Stimulated activated CD4-positive, alpha-beta T cell treated with anti-CD3 and anti-CD28 coated beads, Interleukin-4, amount 100 ng/mL, for 48 hours (primary cell): ENCODE measurements around the gene LINC01488.

Experiments
- DNase-seq, 2 donors: peaks; one replicate each; pipeline ENCODE4 v3.0.0-alpha.2; 2020; ENCODE audit warnings: low read depth in 2 of 2

LINC01488 gene

GRCh38 chr11:69509846-69510390 is 28.5 kb downstream of the LINC01488 start:
- DNase-seq, result no peak

- DNase-seq, result no peak
Observed at GRCh38 chr11:69510471-69511357, 29.3 kb downstream of the LINC01488 start.

DNA sequence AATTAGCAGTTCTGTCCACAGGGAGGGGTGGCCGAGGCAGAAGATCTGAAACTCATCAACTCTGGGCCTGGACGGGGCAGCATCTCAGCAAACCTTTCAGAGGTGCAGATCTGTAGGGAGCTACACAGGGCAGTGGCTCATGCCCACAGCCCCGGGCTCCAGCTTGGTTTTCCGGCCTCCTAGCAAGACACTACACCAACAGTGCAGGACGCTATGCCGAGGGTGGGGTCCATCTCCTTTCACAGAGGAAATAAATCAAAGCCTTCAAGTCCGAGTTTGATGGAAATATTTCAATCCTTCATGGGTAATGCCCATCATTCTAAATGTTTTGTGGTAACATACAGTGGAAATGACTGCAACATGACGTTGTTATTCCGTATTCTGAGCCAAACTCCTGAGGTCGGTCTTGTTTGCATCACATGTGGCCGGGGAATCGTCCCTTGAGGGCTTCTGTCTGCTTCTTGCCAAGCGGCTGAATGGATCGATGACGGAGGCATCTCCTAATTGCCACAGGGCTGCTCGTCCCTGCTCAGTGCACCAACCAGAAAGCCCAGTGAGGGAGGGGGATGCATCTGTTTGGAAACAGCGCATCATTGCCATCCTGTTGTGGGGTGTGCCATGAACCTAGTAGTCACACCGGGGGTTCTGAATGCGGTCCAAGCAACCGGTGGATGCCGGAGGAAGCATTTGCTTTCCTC is 30.0 kb downstream of the LINC01488 start:
- no peak for DNase-seq

- DNase-seq, result no peak
Observed at GRCh38 chr11:69512136-69512535, 30.7 kb downstream of the LINC01488 start.

DNA sequence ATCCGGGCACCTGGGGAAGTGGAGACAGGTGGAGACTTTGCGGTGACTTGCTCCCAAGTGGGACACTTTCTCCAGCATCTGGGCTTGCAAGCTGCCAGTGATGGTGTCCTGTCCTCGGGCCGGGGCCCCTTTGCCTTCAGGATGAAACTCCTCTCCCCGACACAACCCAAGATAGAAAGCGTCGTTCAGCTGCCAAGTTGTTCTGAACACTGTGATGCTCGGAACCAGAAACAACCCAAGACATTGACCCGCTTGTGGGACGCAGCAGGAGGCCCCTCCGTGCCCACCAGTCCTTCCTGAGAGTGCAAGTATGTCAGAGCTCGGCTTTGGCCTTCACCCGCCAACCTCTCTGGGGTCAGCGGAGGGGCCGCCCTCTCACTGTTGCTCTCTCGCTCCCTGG is 31.3 kb downstream of the LINC01488 start:
- DNase-seq, result no peak

DNA sequence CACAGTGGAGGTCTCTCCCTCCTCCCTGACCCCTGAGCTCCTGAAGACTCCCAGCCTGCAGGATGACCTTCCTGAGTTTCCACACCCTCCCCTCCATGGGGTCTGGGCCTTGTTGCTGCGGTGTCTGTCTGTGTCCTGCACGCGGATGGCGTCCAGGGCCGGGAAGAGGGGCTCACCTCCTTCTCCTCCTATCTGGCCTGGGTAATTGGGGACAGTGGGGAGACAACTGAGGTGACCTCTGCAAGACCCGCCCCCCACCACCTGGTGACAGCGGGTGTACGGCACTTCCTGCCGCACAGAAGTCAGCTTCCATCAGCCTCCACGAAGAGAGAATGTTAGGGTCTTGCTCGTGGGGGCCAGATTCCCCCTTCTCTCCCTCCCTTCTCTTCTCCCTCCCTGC is 31.7 kb downstream of the LINC01488 start:
- no peak for DNase-seq

GRCh38 chr11:69513663-69514224 is 32.3 kb downstream of the LINC01488 start:
- DNase-seq, result no peak

GRCh38 chr11:69514771-69515170 is 33.3 kb downstream of the LINC01488 start:
- no peak for DNase-seq

- no peak for DNase-seq
Observed at GRCh38 chr11:69515271-69516245, 34.1 kb downstream of the LINC01488 start.

- no peak for DNase-seq
Observed at GRCh38 chr11:69516526-69516925, 35.1 kb downstream of the LINC01488 start.

GRCh38 chr11:69518081-69518950 is 36.9 kb downstream of the LINC01488 start:
- DNase-seq, result no peak

DNA sequence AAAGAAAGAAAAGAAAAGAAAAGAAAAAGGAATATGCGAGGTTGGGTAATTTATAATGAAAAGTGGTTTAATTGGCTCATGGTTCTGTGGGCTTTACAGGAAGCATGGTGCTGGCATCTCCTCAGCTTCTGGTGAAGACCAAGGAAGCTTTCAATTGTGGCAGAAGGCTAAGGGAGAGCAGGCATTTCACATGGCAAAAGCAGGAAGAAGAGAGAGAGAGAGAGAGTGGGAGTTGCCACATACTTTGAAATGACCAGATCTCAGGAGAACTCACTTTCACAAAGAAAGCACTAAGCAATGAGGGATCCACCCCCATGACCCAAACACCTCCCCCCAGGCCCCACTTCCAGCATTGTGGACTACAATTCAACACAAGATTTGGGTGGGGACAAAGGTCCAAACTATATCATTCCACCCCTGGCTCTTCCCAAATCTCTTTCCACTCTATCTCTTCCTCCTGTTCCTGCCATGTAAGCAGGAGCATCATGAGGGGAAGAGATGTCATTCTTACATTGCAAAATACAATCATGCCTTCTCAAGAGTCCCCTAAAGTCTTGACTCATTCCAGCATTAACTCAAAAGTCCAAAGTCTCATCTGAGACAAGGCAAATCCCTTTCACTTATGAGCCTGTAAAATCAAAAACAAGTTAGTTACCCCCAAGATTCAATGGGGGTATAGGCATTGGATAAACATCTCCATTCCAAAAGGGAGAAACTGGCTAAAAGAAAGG is 38.9 kb downstream of the LINC01488 start:
- DNase-seq, result no peak

DNA sequence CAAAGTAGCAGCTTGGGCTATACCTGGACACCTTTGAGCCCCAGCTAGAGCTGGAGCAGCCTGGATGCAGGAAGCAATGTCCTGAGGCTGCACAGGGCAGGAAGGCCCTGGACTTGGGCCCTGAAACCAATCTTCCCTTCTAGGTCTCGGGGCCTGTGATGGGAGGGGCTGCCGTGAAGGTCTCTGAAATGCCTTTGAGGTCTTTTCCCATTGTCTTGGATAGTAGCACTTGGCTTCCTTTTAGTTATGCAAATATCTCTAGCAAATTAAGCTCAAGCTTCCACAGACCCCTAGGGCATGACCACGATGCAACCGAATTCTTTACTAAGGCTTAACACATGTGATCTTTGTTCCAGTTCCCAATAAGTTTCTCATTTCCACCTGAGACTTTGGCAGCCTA is 40.0 kb downstream of the LINC01488 start:
- DNase-seq, result no peak

GRCh38 chr11:69523453-69523852 is 42.0 kb downstream of the LINC01488 start:
- no peak for DNase-seq

GRCh38 chr11:69524291-69524882 is 42.9 kb downstream of the LINC01488 start:
- DNase-seq, result no peak

- DNase-seq, result no peak
Observed at GRCh38 chr11:69524991-69525411, 43.5 kb downstream of the LINC01488 start.

- DNase-seq, result no peak
Observed at GRCh38 chr11:69525516-69526452, 44.3 kb downstream of the LINC01488 start.

- DNase-seq, result no peak
Observed at GRCh38 chr11:69526453-69526810, 45.0 kb downstream of the LINC01488 start.
